ENCODE measurements around the gene THRAP3. TPM values are rescaled to one million over a fixed set of nuclear protein-coding genes. Genes with fewer than 3 reads are reported as not detected.

The THRAP3 gene
- total and polyA plus RNA-seq, 9 of the 15 experiments (the other 6 are each of a cell fraction or from before 2014, with no cell fraction given), result 66.2 to 135 (median 113) TPM

- Histone ChIP-seq H3K36me3 (ENCODE audit: control insufficient read depth, insufficient read depth, low read length) (no peaks in the 10 kb centered on the region), H3K4me2 (ENCODE audit: insufficient read depth, low read length) (no peak overlapping the region), H3K4me1 (replicated peaks in 1 of 2; ENCODE audit: control insufficient read depth in 2 of 2, insufficient read depth in 2 of 2, low read length in 2 of 2) (peaks cover 0 to 8% of the 10 kb centered on the region in 2 experiments; a peak in 3 of 5 replicates), H3K79me2 (ENCODE audit: control insufficient read depth, insufficient read depth, low read length) (no peaks in the 10 kb centered on the region), H3K4me3 (no peak overlapping the region), H3K9me3 (replicated peaks; ENCODE audit: control insufficient read depth, insufficient read depth, low read depth, low read length) (no peaks in the 10 kb centered on the region), H4K20me1 (replicated peaks; ENCODE audit: control insufficient read depth, insufficient read depth, low read length) (no peaks in the 10 kb centered on the region), H2AFZ (ENCODE audit: low read depth, low read length) (peak overlapping the region; percentile 67), H3K9me1 (ENCODE audit: control insufficient read depth, insufficient read depth, low read length) (no peaks in the 10 kb centered on the region), H3K27me3 (ENCODE audit: control insufficient read depth in 2 of 2, insufficient read depth in 2 of 2, low read length in 2 of 2) (no peaks in the 10 kb centered on the region), H3K9ac (ENCODE audit: insufficient read depth in 1 of 2, low read depth in 2 of 2, low read length in 2 of 2) (peak overlapping the region in 1 of 2 experiments; percentile 56; a peak in 1 of 4 replicates), H3K27ac (ENCODE audit: extremely low read depth, low read depth, low read length) (no peak overlapping the region)
- WGBS (ENCODE audit: insufficient coverage, low coverage, missing lambda C conversion rate), result 22% methylated on average over 13 of the region's 13 CpGs
- no peak for DNase-seq (ENCODE audit: extremely low read depth in 1 of 4, low spot score in 3 of 4)
- no TSS peak for BruUV-seq (replicated peaks)
- peak; percentile 25 for ATAC-seq
- ChIA-PET POLR2A (interaction anchor here (0.6 to 1.6 kb wide), 7 partner anchors 9 to 38 kb away, joined by 3 to 5 read pairs (median 4); no protein-coding TSS in a partner anchor), CTCF (ENCODE audit: low intra/inter-chr PET ratio) (no interaction called here)
- in situ Hi-C loops (cut with MboI) (no loop called here), intact Hi-C loops (cut with micrococcal nuclease) (no loop called here)
- FAIRE-seq, result peak; percentile 6
- TF ChIP-seq GTF3C2 (IDR thresholded peaks at IDR 0.05; ENCODE audit: borderline replicate concordance, extremely low read depth, insufficient read length), result no peak
- TF ChIP-seq NBN (IDR thresholded peaks at IDR 0.05; ENCODE audit: low read depth), result no peak
- no peak for TF ChIP-seq DNMT1 (IDR thresholded peaks at IDR 0.05)
- TF ChIP-seq RBM25 (IDR thresholded peaks at IDR 0.05; ENCODE audit: low read depth, low read length, severe bottlenecking), result peak; percentile 29
- no peak for TF ChIP-seq ZNF511 (CRISPR knock-in tag; IDR thresholded peaks at IDR 0.05)
Measured at GRCh38 chr1:36199934-36200741, 24.1 kb upstream of the THRAP3 start.

Measured in K562 (cell line).